MV-4-11 (cell line): ENCODE results near the gene LTBP2.

Experiments used
- DNase-seq: peaks from one replicate; lab custom pipeline; 2025; lab: John Stamatoyannopoulos, UW

LTBP2 gene

DNA sequence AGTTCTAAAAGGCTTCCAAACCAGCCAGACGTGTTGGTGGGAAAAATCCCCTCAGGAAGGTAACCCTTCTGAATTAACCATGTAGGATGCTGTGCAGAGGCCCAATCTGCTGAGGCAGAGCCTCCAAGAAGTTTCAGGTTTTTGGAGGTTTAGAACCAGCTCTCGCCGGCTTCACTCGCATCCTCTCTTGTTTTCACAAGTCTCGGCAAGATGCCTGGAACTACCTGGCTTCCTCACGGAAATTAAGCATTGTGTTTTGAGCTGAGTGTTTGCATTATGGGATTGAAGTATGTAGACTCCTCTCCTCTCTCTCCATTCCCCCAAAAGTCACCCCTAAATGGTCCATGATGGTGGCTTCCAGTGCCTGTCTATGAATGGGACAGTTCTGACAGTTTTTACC lies 20.6 kb downstream of the LTBP2 start:
- no peak for DNase-seq

DNA sequence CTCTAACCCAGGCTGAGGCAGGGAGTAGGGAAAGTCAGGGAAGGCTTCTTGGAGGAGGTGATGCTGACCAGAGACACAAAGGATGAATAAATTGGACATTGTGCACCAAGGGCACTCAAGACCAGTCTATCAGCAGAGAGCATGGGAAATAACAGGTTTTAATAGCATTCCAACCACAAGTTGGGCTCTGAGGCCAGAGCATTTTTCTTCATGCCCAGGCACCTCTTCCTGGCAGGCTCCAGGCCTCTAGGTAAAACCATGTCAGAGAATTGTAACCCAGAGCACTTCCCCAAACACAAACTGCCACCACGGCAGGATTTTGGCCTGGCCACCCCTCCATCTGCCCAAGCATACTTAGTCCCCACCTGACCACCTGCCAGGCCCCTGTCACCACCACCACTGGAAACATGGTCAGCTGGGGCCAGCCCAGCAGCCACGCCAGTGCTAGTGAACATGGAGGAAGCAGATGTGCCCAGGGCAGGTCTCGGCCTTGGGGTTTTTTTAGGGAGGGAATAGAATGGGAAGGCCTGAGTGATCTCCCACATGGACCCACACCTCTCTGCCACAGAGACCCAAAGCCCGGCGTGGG lies 22.7 kb downstream of the LTBP2 start:
- DNase-seq = no peak

DNA sequence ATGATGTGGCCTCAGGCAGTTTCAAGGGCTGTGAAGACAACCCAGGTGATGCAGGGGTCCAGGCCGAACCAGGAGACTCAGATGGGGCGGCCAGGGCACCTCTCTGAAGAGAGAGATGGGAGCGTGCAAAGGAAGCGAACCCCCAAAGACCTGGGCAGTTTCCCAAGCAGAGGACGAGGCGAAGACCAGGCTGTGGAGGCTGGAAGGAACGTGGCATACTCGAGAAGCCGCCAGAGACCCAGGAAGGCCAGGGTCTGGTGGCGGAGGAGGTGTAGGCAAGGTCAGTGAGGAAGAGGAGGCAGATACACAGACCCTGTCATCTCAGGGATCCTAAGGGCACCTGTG lies 24.7 kb downstream of the LTBP2 start:
- no peak for DNase-seq

DNA sequence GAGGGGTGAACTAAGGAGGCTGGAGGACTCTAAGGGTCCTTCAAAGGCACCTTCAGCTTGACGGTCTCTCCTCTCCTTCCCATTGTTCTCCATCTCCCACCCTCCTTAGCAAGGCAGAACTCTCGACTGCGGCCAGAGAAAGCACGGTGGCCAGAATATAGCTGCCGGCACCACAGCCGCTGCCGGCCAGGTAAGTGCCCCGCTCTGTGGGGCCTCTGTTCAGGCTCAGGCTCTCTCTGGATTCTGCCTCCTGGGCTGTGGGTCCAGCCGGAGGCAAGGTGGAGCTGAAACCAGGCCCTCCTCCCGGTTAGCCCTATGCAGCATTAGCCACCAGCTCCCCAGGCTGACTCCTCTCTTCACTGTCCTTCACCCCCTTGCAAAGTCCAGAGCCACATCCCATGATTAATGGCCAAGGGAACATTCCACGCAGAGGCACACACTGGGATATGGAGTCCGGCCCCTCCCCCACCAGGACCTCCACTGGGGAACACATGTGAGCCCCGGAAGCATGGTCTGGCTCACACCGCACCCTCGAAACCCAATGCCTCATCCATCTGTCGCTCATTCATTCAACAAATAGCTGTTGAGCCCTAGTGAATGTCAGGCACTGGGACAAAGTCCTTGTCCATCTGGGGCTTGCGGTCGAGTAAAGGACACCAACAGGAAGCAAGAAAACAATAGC lies 25.2 kb downstream of the LTBP2 start:
- no peak for DNase-seq

DNA sequence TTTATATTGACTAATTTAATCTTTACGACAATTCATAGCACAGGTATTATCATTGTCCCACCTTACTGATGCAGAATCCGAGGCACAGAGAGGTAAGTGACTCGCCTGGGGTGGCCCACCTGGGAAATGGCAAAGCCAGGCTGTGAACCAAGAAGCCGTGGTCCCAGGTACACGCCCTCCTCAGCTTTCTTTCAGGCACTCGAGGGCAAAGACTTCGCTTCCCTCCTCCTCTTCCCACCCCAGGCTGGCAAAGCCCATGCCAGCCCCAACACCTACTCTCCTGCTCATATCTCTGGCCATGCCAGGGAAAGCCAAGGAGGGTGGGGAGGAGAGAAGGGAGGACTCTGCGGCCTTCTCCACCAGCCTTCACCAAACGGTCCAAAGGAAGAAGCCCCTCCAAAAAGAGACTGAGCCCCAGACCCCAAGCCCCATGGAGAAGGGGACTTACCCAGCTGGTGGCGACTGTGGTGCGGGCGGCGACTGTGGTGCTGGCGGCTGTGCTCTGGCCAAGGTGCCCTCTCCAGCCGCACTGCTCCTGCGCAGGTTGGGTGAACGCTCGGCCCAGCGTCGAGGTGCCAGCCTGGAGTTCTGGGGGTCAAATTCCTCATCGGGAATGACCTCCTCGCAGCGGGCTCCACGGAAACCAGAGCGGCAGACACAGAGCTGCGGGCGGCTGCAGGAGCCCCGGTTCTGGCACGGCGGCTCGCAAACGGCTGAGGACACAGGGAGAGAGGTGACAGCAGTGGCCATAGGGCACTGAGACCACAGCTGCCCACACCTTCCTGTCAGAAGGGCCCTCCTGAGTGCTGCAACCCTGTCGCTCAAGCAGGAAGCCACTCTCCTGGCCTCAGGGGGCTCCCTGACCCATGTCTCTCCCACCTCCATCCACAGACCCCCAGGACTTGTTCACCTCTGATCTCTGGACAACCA lies 26.4 kb downstream of the LTBP2 start:
- DNase-seq = no peak

DNA sequence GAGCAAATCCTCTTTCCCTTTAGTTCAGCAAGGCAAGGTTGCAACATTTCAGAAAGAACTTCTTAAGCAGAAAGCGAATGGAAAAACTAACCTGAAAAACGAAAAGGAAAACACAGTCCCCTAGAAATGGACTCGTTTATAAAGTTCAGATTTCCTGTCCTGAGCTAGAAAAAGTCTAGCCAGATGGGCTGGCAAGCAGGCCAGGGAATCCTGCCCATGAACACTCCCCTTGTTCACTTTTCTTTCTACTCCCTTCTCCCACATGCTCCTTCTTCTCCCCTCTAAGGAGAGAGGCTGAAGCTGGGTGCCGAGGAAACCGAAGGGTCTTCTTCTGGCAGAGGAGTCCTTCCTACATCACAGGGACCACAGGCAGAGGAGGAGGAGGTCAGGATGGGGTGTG lies 27.1 kb downstream of the LTBP2 start:
- DNase-seq = no peak

DNA sequence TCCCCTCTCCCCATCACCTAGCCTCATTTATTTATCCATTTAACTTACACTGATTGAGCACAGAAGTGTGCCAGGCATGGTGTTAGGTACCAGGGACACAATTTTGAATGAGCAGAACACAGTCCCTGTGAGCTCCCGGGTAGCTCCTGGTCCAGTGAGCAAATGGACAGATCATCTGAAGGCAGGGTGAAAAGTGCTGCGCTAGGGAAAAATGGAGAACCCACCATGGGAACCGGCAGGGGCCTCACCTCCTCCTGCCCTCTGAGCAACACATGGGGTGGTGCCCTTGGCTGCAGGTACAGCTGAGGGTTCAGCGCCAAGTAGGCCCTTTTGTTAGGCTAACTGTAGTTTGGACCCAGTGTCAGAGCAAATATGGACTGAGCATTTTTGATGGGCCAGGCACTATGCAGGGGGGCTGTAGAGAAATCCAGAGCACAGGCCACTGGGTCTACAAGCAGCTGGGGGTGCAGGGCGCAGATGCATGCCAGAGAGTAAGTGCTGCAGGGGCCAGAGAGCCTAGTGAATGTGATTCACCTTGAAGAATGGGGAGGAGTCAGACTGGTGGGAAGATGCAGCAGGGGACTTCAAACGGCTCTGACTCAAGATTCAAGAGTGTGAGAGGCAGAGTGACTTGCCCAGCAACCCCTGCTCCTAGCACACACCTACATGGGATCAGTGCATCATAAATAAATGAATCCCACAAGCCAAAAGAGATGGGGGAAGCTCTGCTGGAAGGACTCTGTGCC lies 28.2 kb downstream of the LTBP2 start:
- DNase-seq = no peak

DNA sequence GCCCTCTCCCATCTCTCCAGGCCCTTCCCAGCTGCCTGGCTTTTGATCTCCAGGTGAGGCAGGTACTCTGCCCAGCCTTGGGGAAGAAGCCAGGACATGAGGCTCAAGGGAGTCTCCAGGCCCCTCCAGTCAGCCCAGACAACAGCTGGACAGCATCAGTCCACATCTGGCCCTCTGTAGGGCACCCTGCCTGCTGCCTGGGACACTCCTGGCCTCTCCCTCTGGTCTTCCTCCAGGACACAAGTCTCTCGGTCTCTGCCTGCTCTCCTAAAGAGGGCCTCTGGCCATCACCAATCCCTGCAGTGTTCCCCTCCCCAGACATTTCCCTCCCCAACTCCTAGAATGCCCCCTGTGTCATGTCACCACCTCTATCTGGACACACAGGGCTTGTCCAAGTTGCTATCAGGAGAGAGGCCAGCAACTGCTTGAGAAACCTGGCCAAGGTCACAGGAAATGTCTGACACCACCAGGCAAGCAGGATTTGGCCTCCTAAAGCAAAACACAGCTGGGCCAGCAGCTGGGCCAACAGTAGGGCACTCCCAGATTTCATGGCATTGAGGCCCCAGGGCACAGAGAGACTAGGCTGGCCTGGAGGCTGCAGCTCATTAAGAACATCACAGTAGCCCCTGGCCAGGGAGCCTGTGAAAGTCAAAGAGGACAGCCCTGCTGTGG lies 29.0 kb downstream of the LTBP2 start:
- no peak for DNase-seq

DNA sequence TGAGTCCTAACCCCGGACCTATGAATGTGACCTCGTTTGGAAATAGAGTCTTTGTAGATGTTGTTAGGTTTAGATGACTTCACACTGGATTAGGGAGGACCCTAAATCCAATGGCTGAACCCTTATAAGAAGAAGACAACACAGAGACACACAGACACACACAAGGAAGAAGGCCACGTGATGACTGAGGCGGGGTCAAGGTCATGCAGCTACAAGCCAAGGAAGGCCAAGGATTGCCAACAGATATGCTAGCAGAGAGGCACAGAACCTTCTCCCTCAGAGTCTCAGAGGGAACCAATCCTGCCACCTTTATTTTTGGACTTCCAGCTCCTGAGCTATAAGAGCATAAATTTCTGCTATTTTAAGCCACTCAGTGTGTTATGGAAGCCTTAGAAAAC lies 31.8 kb downstream of the LTBP2 start:
- no peak for DNase-seq

DNA sequence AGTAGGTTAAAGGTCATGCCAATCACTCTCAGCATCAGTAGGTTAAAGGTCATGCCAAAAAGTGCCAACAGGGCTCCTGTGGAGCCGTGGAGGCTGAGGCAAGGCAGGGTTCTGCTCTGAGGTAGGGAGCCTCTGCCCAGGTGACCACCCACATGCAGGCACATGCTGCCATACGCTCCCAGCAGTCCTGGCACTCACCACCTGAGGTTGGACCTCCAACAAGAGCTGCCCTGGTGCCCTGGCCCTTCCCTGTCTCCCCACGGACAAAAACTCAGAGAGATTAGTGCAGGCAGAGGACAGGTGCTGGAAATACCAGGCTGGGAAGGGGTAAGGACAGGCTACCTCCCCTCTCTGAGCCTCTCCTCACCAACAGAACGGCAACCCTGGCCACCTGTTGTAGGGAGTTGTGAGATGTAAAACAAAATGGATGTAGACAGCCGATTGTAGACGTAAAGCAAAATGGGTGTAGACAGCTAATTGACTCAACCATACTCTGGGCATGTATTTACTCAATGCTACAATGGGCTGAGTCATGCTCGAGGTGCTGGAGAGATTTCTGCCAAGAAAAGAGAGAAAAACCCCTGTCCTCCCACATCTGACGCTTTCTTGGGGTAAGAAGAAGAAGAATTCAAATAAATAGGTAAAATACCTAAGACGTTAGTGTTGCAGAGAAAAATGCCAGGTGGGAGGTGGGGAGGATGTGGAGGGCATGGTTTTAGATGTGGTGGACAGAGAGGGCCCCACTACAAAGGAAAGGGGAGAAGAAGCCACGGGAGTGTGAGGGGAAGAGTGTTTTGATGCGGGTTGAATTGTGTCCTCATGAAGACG lies 32.4 kb downstream of the LTBP2 start:
- DNase-seq = no peak

DNA sequence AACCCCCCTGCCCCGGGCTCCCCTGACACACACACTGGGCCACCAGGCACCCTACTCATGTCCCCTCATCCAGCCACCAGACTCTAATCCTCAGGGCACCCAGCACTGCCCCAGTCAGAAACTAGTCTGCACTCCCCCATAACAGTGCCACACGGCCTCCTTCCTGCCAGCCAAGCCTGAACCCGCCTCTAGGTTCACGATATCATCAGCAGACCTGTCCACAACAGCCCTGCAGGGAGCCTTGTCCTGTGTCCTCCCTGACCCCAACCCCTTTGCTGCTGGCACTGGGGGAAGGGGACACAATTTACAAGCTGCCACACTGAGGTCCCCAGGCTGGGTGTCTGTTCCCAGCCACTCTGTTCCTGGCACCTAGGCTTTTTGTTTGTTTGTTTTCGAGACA lies 33.6 kb downstream of the LTBP2 start:
- DNase-seq = no peak

DNA sequence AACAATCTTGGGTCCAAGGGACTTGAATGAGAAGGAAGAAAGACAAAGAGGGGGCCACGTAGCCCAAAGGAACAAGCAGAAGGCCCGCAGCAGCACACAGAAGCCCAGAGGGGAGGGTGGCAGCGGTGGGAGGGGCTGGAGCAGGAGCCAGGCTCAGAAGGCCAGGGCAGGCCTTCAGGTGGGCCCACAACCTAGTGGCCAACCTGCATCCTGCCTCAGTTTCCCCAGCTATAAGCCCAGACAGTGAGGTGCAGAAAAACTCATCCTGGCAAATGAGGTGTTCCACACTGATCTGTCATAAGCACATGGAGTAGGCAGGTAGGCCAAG lies 34.1 kb downstream of the LTBP2 start:
- DNase-seq = no peak

DNA sequence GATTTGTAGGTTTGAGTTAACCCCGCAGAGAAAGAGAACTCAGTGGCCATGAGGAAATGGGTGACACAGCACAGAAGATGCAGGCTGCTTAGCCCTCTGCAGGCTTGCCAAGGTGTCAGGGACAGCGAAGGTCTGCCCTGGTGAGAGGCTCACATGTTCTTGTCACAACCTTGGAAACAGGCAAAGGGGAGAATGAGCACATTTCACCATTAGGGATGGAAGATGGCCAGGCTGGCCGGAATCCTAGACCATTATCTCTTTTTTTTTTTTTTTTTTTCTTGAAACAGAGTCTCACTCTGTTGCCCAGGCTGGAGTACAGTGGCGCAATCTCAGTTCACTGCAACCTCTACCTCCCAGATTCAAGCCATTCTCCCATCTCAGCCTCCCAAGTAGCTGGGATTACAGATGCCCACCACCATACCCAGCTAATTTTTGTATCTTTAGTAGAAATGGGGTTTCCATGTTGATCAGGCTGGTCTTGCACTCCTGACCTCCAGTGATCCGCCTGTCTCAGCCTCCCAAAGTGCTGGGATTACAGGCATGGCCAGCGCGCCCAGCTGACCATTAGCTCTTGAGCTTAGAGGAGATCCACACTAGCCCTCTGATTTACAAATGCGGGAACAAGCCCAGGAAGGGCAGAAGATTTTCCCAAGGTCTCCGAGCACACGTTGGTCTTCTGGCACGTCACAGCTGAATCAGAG lies 34.6 kb downstream of the LTBP2 start:
- no peak for DNase-seq

DNA sequence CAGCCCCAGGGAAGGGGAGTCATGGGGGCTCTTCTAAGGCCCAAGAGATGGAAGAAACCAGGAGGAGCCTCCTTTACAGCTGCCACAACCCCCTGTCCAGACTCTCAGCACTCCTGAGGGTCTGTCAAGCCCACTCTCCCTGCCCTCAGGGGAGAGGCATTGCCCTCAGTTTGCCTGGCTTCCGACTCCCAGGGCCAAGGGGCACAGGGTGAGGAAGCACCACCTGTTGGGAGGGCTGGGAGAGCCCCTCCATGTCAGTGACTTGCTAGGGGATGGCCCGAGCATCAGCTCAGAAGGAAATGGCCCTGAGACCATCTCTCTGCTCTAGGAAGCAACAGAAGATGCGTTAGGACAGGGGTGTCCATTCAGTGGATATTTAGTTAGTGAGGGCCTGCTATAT lies 36.1 kb downstream of the LTBP2 start:
- DNase-seq = no peak

DNA sequence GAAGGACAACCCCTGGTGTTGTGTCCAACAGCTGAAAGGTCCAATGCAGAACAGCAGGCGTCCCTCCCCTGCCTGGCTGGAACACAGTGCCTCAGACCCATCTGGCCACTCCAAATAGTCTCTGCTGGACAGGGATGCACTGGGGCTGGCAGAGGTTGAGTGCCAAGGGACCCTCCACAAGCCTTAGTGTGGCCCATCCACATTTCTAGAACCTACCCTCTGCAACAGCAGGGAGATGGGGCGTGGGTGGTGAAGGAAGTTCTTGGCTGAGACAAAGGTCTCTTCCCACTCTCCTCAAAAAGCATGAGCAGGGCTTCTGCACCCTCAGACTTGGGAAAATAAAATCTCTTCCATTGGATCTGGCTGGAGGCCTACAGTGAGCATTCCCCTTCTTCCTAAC lies 36.5 kb downstream of the LTBP2 start:
- DNase-seq = no peak

DNA sequence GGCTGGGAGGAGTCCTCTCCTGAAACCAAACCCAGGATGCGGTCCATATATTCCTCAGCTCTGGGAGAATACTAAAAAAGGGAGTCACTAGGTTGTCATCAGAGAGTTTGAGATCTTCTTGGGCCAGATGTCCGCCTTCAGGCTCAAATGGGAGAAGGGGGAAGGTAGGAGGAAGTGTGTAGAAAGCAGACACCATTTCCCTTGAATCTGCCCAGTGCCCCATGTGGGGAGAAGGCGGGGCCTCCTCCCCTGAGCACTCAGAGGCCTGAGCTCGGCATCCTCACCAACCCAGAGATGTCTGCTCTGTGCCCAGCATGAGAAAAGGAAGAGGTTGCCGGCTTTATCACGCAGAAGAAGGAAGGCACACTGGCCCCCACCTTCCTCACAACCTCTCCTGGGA lies 37.3 kb downstream of the LTBP2 start:
- peak; percentile 40 for DNase-seq

DNA sequence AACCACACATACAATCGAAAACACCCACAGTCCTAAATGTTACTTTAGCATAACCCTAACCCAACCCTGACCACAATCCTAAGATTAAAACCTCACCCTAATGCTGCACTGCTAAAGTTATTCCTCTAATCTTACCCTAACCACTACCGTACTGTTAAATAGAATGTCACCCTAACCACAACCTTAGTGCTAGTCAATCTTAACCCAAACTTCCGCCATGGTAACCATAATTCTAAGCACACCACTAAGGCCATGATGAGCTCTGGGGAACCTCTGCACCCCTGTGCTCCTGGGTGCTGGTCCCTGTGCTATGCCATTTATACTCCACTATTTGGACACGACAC lies 38.0 kb downstream of the LTBP2 start:
- DNase-seq = peak; percentile 94

DNA sequence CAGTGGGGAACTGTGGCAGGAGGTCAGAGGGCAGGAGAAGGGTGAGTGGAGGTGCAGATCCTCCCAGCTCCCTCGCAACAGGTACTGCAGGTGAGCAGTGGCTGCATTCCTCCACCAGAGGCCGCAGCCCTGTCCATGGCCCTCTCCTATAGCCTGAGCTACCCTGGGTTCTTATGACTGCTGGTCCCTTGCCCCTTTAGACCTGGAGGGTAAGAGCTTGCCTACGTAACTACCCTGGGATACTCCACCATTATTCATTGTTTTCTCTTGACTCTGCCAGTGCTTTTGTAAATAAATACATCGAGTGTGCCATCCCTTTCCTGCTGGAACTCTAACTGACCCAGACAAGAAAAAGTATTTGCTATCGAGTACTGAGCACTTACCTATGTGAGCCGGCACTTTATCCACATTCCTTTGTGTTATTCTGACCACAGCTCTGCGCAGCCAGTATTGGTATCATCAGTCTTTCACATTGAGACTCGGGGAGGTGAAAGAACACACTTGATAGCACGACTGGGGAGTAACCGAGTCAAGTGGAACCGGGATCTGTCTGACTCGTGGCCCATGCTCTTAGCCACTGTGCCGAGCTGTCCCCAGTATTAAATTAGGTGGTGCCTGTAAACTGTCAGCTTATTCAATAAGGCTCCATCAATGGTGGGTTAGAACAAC lies 38.5 kb downstream of the LTBP2 start:
- no peak for DNase-seq

DNA sequence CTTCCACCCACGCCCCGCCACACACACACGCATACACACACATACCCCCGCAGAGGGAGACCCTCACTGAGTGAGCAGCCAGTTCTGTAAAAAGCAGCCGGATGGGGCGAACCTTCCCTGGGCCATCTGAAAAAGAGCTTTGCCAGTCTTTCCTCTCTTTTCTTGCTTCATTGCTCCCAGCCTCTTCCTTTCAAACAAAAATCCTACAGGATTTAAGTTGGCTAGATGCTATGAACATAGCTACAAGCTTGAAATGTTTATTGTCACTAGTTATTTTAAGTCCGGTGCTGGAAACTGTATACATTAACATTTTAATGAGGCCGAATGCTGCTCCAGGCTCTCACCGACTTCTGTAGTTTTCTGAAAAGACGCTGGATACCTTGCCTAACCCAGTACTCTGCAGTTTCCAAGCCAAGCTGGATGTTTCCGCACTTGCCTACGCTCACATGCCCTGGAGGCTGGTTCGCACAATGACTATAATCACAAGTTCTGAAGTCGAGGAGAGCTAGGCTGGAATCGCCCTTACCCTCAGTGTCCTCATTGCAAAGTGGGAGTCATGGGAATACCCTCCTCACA lies 39.2 kb downstream of the LTBP2 start:
- DNase-seq = no peak
